HL-60 (cell line): ENCODE measurements around the gene MOV10L1.

Experiments used
- GABPA ChIP-seq: IDR thresholded peaks from 2 replicates; pipeline ENCODE4 v1.6.1; 2012; ENCODE audit warnings: low read depth
- POLR2AphosphoS5 ChIP-seq: IDR thresholded peaks from 2 replicates; pipeline ENCODE4 v1.6.1; 2012; ENCODE audit warnings: low read depth
- TF ChIP-seq, protein P1 (sequence below): IDR thresholded peaks from one replicate; pipeline ENCODE4 v1.5.1; 2011; ENCODE audit warnings: low read length, control low read depth, inconsistent platforms; ENCODE audit not compliant: insufficient read depth
- TF ChIP-seq, protein P2 (sequence below): IDR thresholded peaks from 2 replicates; pipeline ENCODE4 v1.6.1; 2012; ENCODE audit warnings: low read depth; ENCODE audit not compliant: insufficient replicate concordance

DNA sequence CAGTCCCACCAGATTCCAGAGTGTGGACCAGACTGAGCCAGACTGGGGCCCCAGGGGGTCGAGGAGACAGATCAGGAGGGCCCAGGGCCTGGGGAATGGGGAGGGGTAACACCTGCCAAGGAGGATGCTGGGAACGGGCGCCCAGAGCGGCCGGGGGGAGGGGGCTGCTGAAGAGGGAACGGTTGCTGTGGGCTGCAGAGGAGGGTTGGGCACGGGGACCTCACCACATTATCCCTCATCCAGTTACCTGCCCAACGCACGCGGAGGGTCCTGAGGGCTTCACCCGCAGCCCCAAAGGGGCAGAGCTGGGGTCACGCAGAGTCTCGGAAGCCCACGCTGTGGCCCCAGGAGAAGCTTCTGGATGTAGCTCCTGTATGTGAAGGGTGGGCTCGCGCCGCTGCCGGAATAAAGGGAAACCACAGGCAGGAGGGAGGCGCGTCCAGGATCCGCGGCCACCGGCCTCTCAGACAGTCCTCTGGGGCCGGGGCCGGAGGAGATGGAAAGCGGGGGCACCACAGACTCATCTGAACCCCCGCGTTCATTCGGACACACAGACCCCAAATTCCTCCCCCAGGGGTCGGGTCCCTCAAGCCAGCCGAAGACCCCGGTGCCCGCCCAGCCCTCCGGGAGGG lies 110.1 kb downstream of the MOV10L1 start:
- TF ChIP-seq POLR2AphosphoS5 (peak; percentile 70), GABPA (no peak)
- TF ChIP-seq, protein P1, sequence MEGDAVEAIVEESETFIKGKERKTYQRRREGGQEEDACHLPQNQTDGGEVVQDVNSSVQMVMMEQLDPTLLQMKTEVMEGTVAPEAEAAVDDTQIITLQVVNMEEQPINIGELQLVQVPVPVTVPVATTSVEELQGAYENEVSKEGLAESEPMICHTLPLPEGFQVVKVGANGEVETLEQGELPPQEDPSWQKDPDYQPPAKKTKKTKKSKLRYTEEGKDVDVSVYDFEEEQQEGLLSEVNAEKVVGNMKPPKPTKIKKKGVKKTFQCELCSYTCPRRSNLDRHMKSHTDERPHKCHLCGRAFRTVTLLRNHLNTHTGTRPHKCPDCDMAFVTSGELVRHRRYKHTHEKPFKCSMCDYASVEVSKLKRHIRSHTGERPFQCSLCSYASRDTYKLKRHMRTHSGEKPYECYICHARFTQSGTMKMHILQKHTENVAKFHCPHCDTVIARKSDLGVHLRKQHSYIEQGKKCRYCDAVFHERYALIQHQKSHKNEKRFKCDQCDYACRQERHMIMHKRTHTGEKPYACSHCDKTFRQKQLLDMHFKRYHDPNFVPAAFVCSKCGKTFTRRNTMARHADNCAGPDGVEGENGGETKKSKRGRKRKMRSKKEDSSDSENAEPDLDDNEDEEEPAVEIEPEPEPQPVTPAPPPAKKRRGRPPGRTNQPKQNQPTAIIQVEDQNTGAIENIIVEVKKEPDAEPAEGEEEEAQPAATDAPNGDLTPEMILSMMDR, result no peak
- TF ChIP-seq, protein P2, sequence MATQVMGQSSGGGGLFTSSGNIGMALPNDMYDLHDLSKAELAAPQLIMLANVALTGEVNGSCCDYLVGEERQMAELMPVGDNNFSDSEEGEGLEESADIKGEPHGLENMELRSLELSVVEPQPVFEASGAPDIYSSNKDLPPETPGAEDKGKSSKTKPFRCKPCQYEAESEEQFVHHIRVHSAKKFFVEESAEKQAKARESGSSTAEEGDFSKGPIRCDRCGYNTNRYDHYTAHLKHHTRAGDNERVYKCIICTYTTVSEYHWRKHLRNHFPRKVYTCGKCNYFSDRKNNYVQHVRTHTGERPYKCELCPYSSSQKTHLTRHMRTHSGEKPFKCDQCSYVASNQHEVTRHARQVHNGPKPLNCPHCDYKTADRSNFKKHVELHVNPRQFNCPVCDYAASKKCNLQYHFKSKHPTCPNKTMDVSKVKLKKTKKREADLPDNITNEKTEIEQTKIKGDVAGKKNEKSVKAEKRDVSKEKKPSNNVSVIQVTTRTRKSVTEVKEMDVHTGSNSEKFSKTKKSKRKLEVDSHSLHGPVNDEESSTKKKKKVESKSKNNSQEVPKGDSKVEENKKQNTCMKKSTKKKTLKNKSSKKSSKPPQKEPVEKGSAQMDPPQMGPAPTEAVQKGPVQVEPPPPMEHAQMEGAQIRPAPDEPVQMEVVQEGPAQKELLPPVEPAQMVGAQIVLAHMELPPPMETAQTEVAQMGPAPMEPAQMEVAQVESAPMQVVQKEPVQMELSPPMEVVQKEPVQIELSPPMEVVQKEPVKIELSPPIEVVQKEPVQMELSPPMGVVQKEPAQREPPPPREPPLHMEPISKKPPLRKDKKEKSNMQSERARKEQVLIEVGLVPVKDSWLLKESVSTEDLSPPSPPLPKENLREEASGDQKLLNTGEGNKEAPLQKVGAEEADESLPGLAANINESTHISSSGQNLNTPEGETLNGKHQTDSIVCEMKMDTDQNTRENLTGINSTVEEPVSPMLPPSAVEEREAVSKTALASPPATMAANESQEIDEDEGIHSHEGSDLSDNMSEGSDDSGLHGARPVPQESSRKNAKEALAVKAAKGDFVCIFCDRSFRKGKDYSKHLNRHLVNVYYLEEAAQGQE, result no peak
